ENCODE measurements around the gene STYXL1. TPM values are rescaled to one million over a fixed set of nuclear protein-coding genes. Genes with fewer than 3 reads are reported as not detected.

The STYXL1 gene
- total RNA-seq, 2 donors from 2014 or later: 29.8 to 94.5 TPM

DNA sequence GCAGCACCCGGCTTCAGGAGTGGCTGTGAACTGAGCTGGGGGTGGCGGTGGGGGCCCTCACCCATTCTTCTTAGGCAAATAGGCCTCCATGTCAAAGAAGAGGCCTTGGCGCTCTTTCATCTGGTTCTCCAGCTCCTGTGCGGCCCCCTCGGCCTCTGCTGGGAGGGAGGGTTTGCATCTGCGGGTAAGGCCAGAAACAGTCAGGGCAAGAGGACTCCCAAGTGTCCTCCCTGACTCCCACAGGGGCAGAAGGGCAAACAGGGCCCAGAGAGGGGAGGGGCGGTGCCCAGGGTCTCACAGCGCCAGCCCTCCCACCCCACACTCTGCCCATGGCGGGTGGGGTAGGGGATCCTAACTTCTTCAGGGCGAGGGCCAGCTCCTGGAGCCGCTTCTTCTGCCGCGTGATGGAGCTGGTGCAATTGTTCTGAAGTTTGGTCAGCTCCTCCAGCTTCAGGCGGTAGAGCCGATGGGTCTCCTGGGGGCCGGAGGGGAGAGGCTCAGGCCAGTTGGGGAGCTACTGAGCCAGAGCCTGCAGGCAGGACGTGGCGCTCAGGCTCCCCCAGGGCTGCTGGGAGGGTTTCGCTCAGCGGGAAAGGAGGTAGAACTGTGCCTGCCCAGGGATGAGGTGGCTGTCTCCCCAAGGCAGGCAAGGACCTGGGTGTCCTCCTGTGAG lies 55.6 kb downstream of the STYXL1 start:
- Histone ChIP-seq H3K36me3 (no peaks in the 10 kb centered on the region), H3K27me3 (replicated peaks; ENCODE audit: insufficient read depth) (no peaks in the 10 kb centered on the region), H3K4me1 (replicated peaks) (peaks cover 10% of the 10 kb centered on the region), H3K4me3 (no peak overlapping the region), H3K9me3 (no peaks in the 10 kb centered on the region), H3K27ac (no peak overlapping the region)
- no peak for DNase-seq (ENCODE audit: low spot score)
- 82% methylated on average over 19 of the region's 20 CpGs for WGBS
- TF ChIP-seq POLR2AphosphoS5 (IDR thresholded peaks at IDR 0.05) (no peak), POLR2A (IDR thresholded peaks at IDR 0.05) (no peak)
- TF ChIP-seq, protein P1, sequence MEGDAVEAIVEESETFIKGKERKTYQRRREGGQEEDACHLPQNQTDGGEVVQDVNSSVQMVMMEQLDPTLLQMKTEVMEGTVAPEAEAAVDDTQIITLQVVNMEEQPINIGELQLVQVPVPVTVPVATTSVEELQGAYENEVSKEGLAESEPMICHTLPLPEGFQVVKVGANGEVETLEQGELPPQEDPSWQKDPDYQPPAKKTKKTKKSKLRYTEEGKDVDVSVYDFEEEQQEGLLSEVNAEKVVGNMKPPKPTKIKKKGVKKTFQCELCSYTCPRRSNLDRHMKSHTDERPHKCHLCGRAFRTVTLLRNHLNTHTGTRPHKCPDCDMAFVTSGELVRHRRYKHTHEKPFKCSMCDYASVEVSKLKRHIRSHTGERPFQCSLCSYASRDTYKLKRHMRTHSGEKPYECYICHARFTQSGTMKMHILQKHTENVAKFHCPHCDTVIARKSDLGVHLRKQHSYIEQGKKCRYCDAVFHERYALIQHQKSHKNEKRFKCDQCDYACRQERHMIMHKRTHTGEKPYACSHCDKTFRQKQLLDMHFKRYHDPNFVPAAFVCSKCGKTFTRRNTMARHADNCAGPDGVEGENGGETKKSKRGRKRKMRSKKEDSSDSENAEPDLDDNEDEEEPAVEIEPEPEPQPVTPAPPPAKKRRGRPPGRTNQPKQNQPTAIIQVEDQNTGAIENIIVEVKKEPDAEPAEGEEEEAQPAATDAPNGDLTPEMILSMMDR (IDR thresholded peaks at IDR 0.05): no peak
- intact Hi-C loops (cut with DNase I): loop anchor here (10.0 kb wide), 1 partner anchor 77 kb away; the partner anchor contains the start of gene POR

DNA sequence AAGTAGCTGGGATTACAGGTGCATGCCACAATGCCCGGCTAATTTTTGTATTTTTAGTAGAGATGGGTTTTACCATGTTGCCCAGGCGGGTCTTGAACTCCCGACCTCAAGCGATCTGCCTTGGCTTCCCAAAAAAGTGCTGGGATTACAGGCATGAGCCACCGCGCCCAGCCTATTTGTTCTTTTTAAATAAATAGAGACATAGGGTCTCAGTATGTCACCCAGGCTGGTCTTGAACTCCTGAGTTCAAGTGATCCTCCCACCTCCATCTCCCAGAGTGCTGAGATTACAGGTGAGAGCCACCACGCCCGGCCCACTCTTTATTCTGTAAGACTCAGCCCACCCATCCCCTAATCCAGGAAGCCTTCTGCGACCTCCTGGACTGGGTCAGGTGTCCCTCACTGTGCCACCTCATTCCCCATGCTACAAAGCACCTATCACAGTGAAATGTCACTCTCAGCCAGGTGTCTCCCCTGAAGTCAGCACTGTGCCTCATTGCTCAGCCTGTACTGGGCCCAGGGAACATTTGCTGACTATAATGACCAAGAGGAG lies 56.2 kb downstream of the STYXL1 start:
- H3K36me3 ChIP-seq: peaks cover 0 to 3% of the 10 kb centered on the region in 2 donors
- TF ChIP-seq, protein P1 (IDR thresholded peaks at IDR 0.05): no peak
- TF ChIP-seq POLR2A (IDR thresholded peaks at IDR 0.05): no peak
- TF ChIP-seq POLR2AphosphoS5 (IDR thresholded peaks at IDR 0.05): no peak
- H3K27ac ChIP-seq: no peak overlapping the region
- no peaks in the 10 kb centered on the region for H3K27me3 ChIP-seq (replicated peaks; ENCODE audit: insufficient read depth)
- peaks cover 10% of the 10 kb centered on the region for H3K4me1 ChIP-seq (replicated peaks)
- DNase-seq (ENCODE audit: low spot score): no peak
- no peak overlapping the region for H3K4me3 ChIP-seq
- 93% methylated on average over 9 of the region's 9 CpGs for WGBS
- intact Hi-C loops (cut with DNase I): loop anchor here (10.0 kb wide), 1 partner anchor 77 kb away; the partner anchor contains the start of gene POR
- H3K9me3 ChIP-seq: no peaks in the 10 kb centered on the region

GRCh38 chr7:75989500-75990388 lies 58.1 kb downstream of the STYXL1 start:
- intact Hi-C loops (cut with DNase I): loop anchor here (10.0 kb wide), 1 partner anchor 75 kb away; the partner anchor contains the start of gene POR
- WGBS: 43% methylated on average over 21 of the region's 21 CpGs

DNA sequence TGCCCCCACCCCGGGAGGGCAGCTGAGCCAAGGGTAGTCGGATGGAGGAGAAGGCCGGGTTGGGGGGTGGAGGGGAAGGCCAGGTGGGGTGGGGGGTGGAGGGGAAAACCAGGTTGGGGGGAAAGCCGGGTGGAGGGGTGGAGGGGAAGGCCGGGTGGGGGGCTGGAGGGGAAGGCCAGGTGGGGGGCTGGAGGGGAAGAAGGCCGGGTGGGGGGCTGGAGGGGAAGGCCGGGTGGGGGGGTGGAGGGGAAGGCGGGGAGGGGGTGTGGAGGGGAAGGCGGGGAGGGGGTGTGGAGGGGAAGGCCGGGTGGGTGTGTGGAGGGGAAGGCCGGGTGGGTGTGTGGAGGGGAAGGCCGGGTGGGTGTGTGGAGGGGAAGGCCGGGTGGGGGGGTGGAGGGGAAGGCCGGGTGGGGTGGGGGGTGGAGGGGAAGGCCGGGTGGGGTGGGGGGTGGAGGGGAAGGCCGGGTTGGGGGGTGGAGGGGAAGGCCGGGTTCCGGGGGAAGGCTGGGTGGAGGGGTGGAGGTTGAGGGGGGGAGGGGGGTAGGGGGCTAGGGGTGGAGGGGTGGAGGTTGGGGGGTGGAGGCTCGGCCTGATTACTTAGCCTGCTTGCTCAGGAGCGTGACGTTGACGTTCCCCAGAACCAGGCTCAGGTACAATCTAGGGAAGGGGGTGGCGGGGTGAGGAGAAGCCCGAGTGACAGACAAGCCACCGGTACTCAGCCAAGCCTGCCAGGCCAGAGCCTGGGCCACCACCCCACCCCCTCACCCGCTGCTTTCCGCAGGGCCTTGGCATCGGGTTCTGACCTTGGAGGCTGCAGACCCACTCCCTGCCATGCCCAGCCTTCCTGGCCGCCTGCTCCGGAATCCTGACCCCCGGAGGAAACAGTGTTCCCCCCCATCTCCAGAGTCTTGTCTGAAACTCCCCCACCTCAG lies 59.0 kb downstream of the STYXL1 start:
- 25% methylated on average over 16 of the region's 31 CpGs for WGBS
- peaks cover 0 to 6% of the 10 kb centered on the region in 2 donors for H3K36me3 ChIP-seq
- H3K9me3 ChIP-seq: no peaks in the 10 kb centered on the region
- peaks cover 10% of the 10 kb centered on the region for H3K4me1 ChIP-seq (replicated peaks)
- H3K27me3 ChIP-seq (replicated peaks; ENCODE audit: insufficient read depth): no peaks in the 10 kb centered on the region
- H3K4me3 ChIP-seq: no peak overlapping the region
- H3K27ac ChIP-seq: peak overlapping the region; percentile 53
- intact Hi-C loops (cut with DNase I): no loop called here
- DNase-seq (ENCODE audit: low spot score): no peak
- TF ChIP-seq, protein P1 (IDR thresholded peaks at IDR 0.05): no peak
- no peak for TF ChIP-seq POLR2A (IDR thresholded peaks at IDR 0.05)
- TF ChIP-seq POLR2AphosphoS5 (IDR thresholded peaks at IDR 0.05): no peak

More at GRCh38 chr7:75989500-75990388, 58.1 kb downstream of the STYXL1 start:
- H3K36me3 ChIP-seq: peaks cover 0 to 6% of the 10 kb centered on the region in 2 donors
- no peak overlapping the region for H3K4me3 ChIP-seq
- TF ChIP-seq POLR2AphosphoS5 (IDR thresholded peaks at IDR 0.05) (no peak), POLR2A (IDR thresholded peaks at IDR 0.05) (no peak)
- TF ChIP-seq, protein P1 (IDR thresholded peaks at IDR 0.05): no peak
- peak overlapping the region; percentile 53 for H3K27ac ChIP-seq
- H3K27me3 ChIP-seq (replicated peaks; ENCODE audit: insufficient read depth): no peaks in the 10 kb centered on the region
- no peaks in the 10 kb centered on the region for H3K9me3 ChIP-seq
- H3K4me1 ChIP-seq (replicated peaks): peaks cover 10% of the 10 kb centered on the region
- no peak for DNase-seq (ENCODE audit: low spot score)

Measured in prostate gland (tissue), 2 donors.